Erythroblast (primary cell): Measurements from ENCODE around the gene BSN.

Experiments
- GATA1 ChIP-seq: IDR thresholded peaks from 2 replicates; pipeline ENCODE4 v1.6.1; 2011; ENCODE audit warnings: low read depth, mild to moderate bottlenecking, control low read depth, low read length, moderate library complexity
- POLR2A ChIP-seq: IDR thresholded peaks from 2 replicates; pipeline ENCODE4 v1.6.1; 2011; ENCODE audit warnings: mild to moderate bottlenecking, low read length

DNA sequence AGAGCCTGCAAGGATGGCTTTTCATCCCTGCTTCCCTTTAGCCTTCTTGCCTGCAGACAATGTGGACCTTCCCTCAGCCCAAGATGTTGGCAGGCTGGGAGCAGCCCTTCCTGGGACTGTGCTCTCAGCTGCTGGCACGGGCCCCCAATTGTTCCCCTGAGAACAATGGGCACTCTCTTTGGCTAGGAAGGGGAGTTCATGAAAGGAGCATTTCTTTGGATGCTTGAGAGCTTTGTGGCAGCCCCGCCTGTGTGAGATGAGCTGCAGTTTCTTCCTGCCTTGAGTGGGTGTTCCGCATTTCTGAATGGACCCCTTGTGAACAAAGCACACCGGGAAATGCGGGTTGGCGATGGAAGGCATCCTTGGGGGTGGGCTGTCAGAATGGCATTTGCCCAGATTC is 35.0 kb upstream of the BSN start:
- TF ChIP-seq POLR2A (no peak), GATA1 (no peak)
